ENCODE data around the gene MYO18A. TPM values are rescaled to one million over a fixed set of nuclear protein-coding genes. Genes with fewer than 3 reads are reported as not detected.
A peak's percentile ranks its signal among the peaks of the same experiment; 100 is the strongest.

Gene MYO18A
- total RNA-seq, 4 donors from 2014 or later, result 104 to 359 (median 188) TPM

- Histone ChIP-seq H3K4me1 (peaks cover 0 to 6% (median 0%) of the 10 kb centered on the region in 4 donors), H3K27ac (no peak overlapping the region), H3K27me3 (no peaks in the 10 kb centered on the region), H3K36me3 (peaks cover 0 to 81% (median 0%) of the 10 kb centered on the region in 3 donors), H3K9me3 (no peaks in the 10 kb centered on the region), H3K4me3 (no peak overlapping the region)
- TF ChIP-seq POLR2A (IDR thresholded peaks at IDR 0.05) (no peak), CTCF (IDR thresholded peaks at IDR 0.05) (peak; percentile 19 to 80 (median 68))
- DNase-seq, result peak; percentile 44 to 81 (median 77)
Observed at GRCh38 chr17:29111816-29112499, 68.2 kb downstream of the MYO18A start.

DNA sequence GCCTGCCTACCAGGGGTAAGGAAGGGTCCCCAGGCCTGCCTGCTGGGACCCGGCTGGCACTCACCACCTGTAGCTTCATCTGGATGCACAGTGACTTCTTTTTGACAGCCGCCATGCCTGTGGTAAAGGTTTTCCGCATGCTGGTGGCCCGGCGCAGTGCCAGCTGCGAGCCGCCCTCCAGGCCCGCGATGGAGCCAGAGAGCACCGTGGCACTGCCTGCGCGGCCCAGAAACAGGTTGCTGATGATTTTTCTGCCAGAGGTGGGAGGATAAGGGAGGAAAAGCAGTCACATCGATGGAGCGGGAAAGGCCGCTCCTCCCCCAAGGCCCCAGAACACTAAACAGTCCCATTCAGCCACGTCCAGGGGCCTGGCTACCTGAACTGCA, 69.8 kb downstream of the MYO18A start:
- H3K36me3 ChIP-seq, result peaks cover 0 to 87% (median 0%) of the 10 kb centered on the region in 3 donors
- H3K4me3 ChIP-seq, result no peak overlapping the region
- DNase-seq, result no peak
- no peaks in the 10 kb centered on the region for H3K9me3 ChIP-seq
- TF ChIP-seq POLR2A (IDR thresholded peaks at IDR 0.05) (no peak), CTCF (IDR thresholded peaks at IDR 0.05) (no peak)
- no peak overlapping the region for H3K27ac ChIP-seq
- peaks cover 0 to 6% (median 0%) of the 10 kb centered on the region in 4 donors for H3K4me1 ChIP-seq
- no peaks in the 10 kb centered on the region for H3K27me3 ChIP-seq

- no peak overlapping the region for H3K4me3 ChIP-seq
- H3K9me3 ChIP-seq, result no peaks in the 10 kb centered on the region
- H3K4me1 ChIP-seq, result peaks cover 0 to 6% (median 0%) of the 10 kb centered on the region in 4 donors
- no peak for TF ChIP-seq CTCF (IDR thresholded peaks at IDR 0.05)
- TF ChIP-seq POLR2A (IDR thresholded peaks at IDR 0.05), result no peak
- H3K27ac ChIP-seq, result no peak overlapping the region
- H3K27me3 ChIP-seq, result no peaks in the 10 kb centered on the region
- DNase-seq, result no peak
- H3K36me3 ChIP-seq, result peaks cover 0 to 84% (median 0%) of the 10 kb centered on the region in 3 donors
Observed at GRCh38 chr17:29109477-29110371, 70.5 kb downstream of the MYO18A start.

GRCh38 chr17:29108823-29109476, 71.2 kb downstream of the MYO18A start:
- peaks cover 0 to 79% (median 0%) of the 10 kb centered on the region in 3 donors for H3K36me3 ChIP-seq
- DNase-seq, result no peak
- no peaks in the 10 kb centered on the region for H3K9me3 ChIP-seq
- no peaks in the 10 kb centered on the region for H3K27me3 ChIP-seq
- H3K27ac ChIP-seq, result no peak overlapping the region
- no peak for TF ChIP-seq POLR2A (IDR thresholded peaks at IDR 0.05)
- H3K4me1 ChIP-seq, result peaks cover 0 to 6% (median 0%) of the 10 kb centered on the region in 4 donors
- no peak overlapping the region for H3K4me3 ChIP-seq

DNA sequence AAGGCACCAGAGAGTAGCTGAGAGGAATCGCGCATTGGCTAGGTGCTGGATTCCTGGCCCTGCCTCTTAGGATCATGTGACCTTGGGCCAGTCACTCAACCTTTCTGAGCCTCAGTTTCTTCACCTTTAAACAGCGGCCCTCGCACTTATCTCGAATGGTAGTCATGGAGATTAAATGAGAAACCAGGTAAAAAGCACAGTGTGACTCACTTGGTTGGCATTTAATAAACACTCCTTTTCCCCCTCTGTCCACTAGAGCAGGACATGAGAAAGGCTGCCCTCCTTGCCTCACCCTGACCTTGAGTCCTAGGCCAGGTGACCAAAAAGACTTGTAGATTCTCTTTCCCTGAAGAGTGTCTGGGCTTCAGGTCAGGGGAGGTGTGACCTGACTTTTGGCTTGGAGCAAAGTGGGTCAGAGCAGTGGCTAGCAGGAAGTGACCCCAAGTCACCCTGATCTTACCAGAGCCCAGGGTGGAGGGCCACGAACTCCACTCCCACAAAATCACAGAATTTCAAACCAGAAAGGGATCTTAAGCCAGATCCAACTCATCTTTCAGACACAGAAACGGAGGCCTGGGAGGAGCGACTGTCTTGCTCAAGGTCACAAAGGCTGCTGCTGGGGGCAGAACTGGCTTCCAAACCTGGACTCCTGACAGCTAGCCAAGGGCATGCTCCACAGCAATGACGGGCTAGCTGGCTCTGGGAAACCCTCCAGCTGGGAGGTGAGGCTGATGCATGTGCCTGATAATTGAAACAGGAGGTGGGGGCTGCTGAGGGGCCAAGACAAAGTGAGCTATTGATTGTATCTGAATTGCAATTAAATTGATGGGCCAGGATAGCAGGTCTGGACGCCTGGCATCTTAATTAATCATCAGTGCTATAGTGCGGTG, 72.0 kb downstream of the MYO18A start:
- no peak for DNase-seq
- Histone ChIP-seq H3K27ac (no peak overlapping the region), H3K4me3 (no peak overlapping the region), H3K4me1 (peaks cover 0 to 6% (median 0%) of the 10 kb centered on the region in 4 donors), H3K27me3 (no peaks in the 10 kb centered on the region), H3K9me3 (no peaks in the 10 kb centered on the region), H3K36me3 (peaks cover 0 to 79% (median 0%) of the 10 kb centered on the region in 3 donors)
- TF ChIP-seq CTCF (IDR thresholded peaks at IDR 0.05), result no peak
- no peak for TF ChIP-seq POLR2A (IDR thresholded peaks at IDR 0.05)
